Measurements from ENCODE around the gene DNAJB4. TPM values are rescaled to one million over a fixed set of nuclear protein-coding genes. Genes with fewer than 3 reads are reported as not detected.

Gene DNAJB4
- total and polyA plus RNA-seq, 2 of the 8 experiments (the other 6 are each of a cell fraction or from before 2014, with no cell fraction given), result 6.6 to 21.8 TPM

DNA sequence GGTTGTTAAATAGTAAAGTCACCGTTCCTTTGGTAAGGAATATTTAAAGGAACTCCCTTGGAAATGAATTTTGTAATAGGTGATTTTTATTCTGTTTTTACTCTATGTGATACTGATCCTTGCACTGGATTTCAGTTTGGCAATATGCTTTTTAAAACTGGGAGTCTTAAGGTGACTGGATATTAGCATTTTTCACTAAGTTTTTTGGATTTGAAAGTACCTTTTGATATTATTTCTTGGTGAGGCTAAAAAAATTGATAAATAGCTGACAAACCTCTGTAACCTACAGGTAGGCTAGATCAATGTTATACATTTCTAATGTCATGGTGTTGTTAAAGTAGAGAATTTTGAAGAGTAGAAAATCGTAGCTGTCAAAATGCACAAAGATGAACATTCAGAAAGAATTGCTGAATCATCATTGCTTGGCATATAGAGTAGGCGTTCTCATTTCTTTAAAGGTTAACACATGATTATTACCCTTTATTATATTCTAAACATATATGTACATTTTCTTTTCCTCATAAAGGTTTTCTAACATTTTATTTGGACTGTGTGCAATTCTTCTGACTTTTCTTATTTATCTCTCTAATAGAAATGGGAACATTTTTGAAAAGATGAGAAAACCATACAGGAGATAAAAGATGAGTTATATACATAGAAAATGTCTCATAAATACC lies 1.5 kb upstream of the DNAJB4 start:
- Histone ChIP-seq H3K23ac (ENCODE audit: insufficient read length) (no peak overlapping the region), H3K23me2 (ENCODE audit: low read depth, low read length) (0 out of 2 replicates have a peak, but pooled peaks cover 2% of the 10 kb centered on the region), H3K79me1 (ENCODE audit: low read depth, low read length) (no peaks in the 10 kb centered on the region), H3K18ac (ENCODE audit: extremely low read depth, low read length) (no peak overlapping the region), H3K56ac (replicated peaks; ENCODE audit: insufficient read length, low read depth, low read length) (no peak overlapping the region), H4K5ac (ENCODE audit: insufficient read length, low read depth, low read length) (peak overlapping the region; percentile 59), H3K27ac (ENCODE audit: low read depth, low read length) (no peak overlapping the region), H2BK120ac (replicated peaks; ENCODE audit: low read depth, low read length) (no peak overlapping the region), H2BK20ac (ENCODE audit: low read length) (no peak overlapping the region), H3K4me1 (replicated peaks in 1 of 4; ENCODE audit: control insufficient read depth in 3 of 4, insufficient read depth in 4 of 4, low read length in 3 of 4) (peaks cover 0 to 5% (median 3%) of the 10 kb centered on the region in 4 experiments; a peak in 3 of 7 replicates), H2BK5ac (ENCODE audit: low read depth, low read length) (no peak overlapping the region), H3K9me3 (ENCODE audit: insufficient read depth in 2 of 2, low read depth in 1 of 2, low read length in 1 of 2) (no peaks in the 10 kb centered on the region), H4K8ac (ENCODE audit: extremely low read depth, insufficient read depth, low read length) (no peak overlapping the region), H3K27me3 (replicated peaks in 1 of 4; ENCODE audit: control insufficient read depth in 3 of 4, extremely low read depth in 1 of 4, insufficient read depth in 3 of 4, low read length in 3 of 4) (no peaks in the 10 kb centered on the region), H3K4me2 (ENCODE audit: insufficient read depth in 1 of 2, low read depth in 2 of 2, low read length in 2 of 2) (no peak overlapping the region), H2AFZ (ENCODE audit: low read length) (no peak overlapping the region), H3K14ac (ENCODE audit: insufficient read length) (no peak overlapping the region), H2BK15ac (ENCODE audit: low read length) (no peak overlapping the region), H4K20me1 (replicated peaks in 1 of 2; ENCODE audit: control insufficient read depth in 1 of 2, insufficient read depth in 2 of 2, low read length in 2 of 2) (no peaks in the 10 kb centered on the region), H3K9ac (replicated peaks in 1 of 4; ENCODE audit: extremely low read depth in 1 of 4, low read depth in 3 of 4, low read length in 3 of 4) (no peak overlapping the region), H3K36me3 (ENCODE audit: control insufficient read depth in 2 of 4, insufficient read depth in 4 of 4, low read length in 3 of 4) (no peaks in the 10 kb centered on the region), H3K79me2 (ENCODE audit: control insufficient read depth in 1 of 2, insufficient read depth in 2 of 2, low read length in 2 of 2) (peaks cover 0 to 5% of the 10 kb centered on the region in 2 experiments; a peak in 2 of 4 replicates), H2BK12ac (ENCODE audit: low read depth, low read length) (no peak overlapping the region), H2AK5ac (ENCODE audit: low read depth, low read length) (no peak overlapping the region), H4K91ac (replicated peaks; ENCODE audit: insufficient read length, low read length) (no peak overlapping the region), H3K4ac (replicated peaks; ENCODE audit: insufficient read length, low read depth, low read length) (no peak overlapping the region), H3K4me3 (ENCODE audit: extremely low read depth in 1 of 4, insufficient read depth in 2 of 4, low read depth in 3 of 4, low read length in 4 of 4) (peak overlapping the region in 1 of 4 experiments; percentile 53; a peak in 1 of 8 replicates)
- DNase-seq (ENCODE audit: low read depth in 1 of 2, low spot score in 2 of 2), result no peak
- WGBS, 2 experiments (ENCODE audit: extremely low coverage in 1 of 2, insufficient coverage in 1 of 2, insufficient read length in 1 of 2, insufficient replicate concordance in 2 of 2, low coverage in 1 of 2, low lambda C conversion rate in 2 of 2, missing lambda C conversion rate in 1 of 2), result 81% methylated on average over 3 of the region's 3 CpGs; no CpG with 5 or more reads in 1 of the 2 experiments
- ChIA-PET POLR2A (ENCODE audit: partially characterized antibody) (interaction anchor here (0.7 to 8.6 kb wide), 10 partner anchors 9 to 115 kb away, joined by 3 to 180 read pairs (median 10); partner anchors contain the start of genes FUBP1 and NEXN), CTCF (ENCODE audit: partially characterized antibody) (interaction anchor here (0.6 to 2.9 kb wide), 3 partner anchors 12 to 110 kb away, joined by 3 to 15 read pairs (median 5); no protein-coding TSS in a partner anchor)
- no peak for FAIRE-seq
- peak; percentile 87 for TF ChIP-seq MAFK (IDR thresholded peaks at IDR 0.05; ENCODE audit: low read depth, low read length)
- TF ChIP-seq BACH1 (IDR thresholded peaks at IDR 0.05; ENCODE audit: low read length), result 0 out of 2 replicates have a peak, but pooled peaks have one; percentile 16
- no peak for TF ChIP-seq KDM1A (IDR thresholded peaks at IDR 0.05; ENCODE audit: borderline replicate concordance, low read length)
